OCI-LY7 (cell line): ENCODE measurements around the gene CTU2. TPM values are rescaled to one million over a fixed set of nuclear protein-coding genes. Genes with fewer than 3 reads are reported as not detected.

Experiments
- BruUV-seq: library from RNA; stranded (reverse); fragments of 400-500 nt; replicated peaks from 2 replicates; lab custom pipeline; 2021; lab: Mats Ljungman, UMichigan
- CTCF ChIA-PET: fragments of 300-600 bp; sonication (Branson Sonifier 250); formaldehyde crosslinking; loops from one replicate; lab custom pipeline; 2022; ENCODE audit warnings: antibody characterized with exemption; ENCODE audit not compliant: unreplicated experiment; lab: Charles Lee
- POLR2A ChIA-PET: fragments of 300-600 bp; sonication (Branson Sonifier 250); formaldehyde crosslinking; loops from one replicate; lab custom pipeline; 2022; ENCODE audit warnings: antibody characterized with exemption; lab: Charles Lee
- DNase-seq: peaks from one replicate; pipeline ENCODE4 v3.0.0-alpha.2; 2015; ENCODE audit warnings: low spot score
- H2AFZ ChIP-seq: fragments of 200-600 bp; sonication (generic), shearing (Covaris generic); 2 replicates; pipeline ENCODE4 v1.6.1; 2014; ENCODE audit warnings: mild to moderate bottlenecking, antibody characterized with exemption, low read length, moderate library complexity
- H3K27ac ChIP-seq: fragments of 200-600 bp; sonication (generic); 2 replicates; pipeline ENCODE4 v1.5.1; 2014; ENCODE audit warnings: mixed run types, low read depth, mild to moderate bottlenecking, moderate library complexity, low read length, inconsistent platforms; ENCODE audit not compliant: poor library complexity, severe bottlenecking
- H3K36me3 ChIP-seq: fragments of 200-600 bp; sonication (generic); 2 replicates; pipeline ENCODE4 v1.6.1; 2014; ENCODE audit warnings: mild to moderate bottlenecking, antibody characterized with exemption, low read length, moderate library complexity, mixed read lengths; ENCODE audit not compliant: insufficient read depth
- H3K4me1 ChIP-seq: fragments of 200-600 bp; sonication (generic); 2 replicates; pipeline ENCODE4 v1.5.1; 2014; ENCODE audit warnings: mild to moderate bottlenecking, low read length; ENCODE audit not compliant: insufficient read depth, poor library complexity, severe bottlenecking
- H3K4me2 ChIP-seq: fragments of 200-600 bp; sonication (generic); 2 replicates; pipeline ENCODE4 v1.6.1; 2014; ENCODE audit warnings: mild to moderate bottlenecking, low read length
- H3K4me3 ChIP-seq: fragments of 200-600 bp; sonication (generic); 2 replicates; pipeline ENCODE4 v1.5.1; 2014; ENCODE audit warnings: mild to moderate bottlenecking, low read depth, low read length; ENCODE audit not compliant: poor library complexity, severe bottlenecking
- H3K79me2 ChIP-seq: fragments of 200-600 bp; sonication (generic); 2 replicates; pipeline ENCODE4 v1.6.1; 2016; ENCODE audit warnings: low read depth, mild to moderate bottlenecking, low read length, moderate library complexity, mixed read lengths; ENCODE audit not compliant: insufficient read depth
- H3K9me2 ChIP-seq: fragments of 200-600 bp; sonication (generic); 2 replicates; pipeline ENCODE4 v1.6.1; 2016; ENCODE audit warnings: mild to moderate bottlenecking, low read length, mixed read lengths; ENCODE audit not compliant: insufficient read depth
- H3K9me3 ChIP-seq: fragments of 200-600 bp; sonication (generic); 2 replicates; pipeline ENCODE4 v1.6.1; 2014; ENCODE audit warnings: mild to moderate bottlenecking, mixed run types, low read length, mixed read lengths
- H4K20me1 ChIP-seq: fragments of 200-600 bp; sonication (generic); 2 replicates; pipeline ENCODE4 v1.6.1; 2014; ENCODE audit warnings: mild to moderate bottlenecking, antibody characterized with exemption, low read length, moderate library complexity, mixed read lengths; ENCODE audit not compliant: insufficient read depth
- CTCF ChIP-seq: fragments of 200-600 bp; sonication (generic); conservative IDR thresholded peaks from 2 replicates; pipeline ENCODE4 v1.5.1; 2014; ENCODE audit warnings: mild to moderate bottlenecking, antibody characterized with exemption, low read length, moderate library complexity, mixed read lengths
- EZH2phosphoT487 ChIP-seq: fragments of 200-600 bp; sonication (generic); IDR thresholded peaks from 2 replicates; pipeline ENCODE4 v1.6.1; 2018; ENCODE audit warnings: low read depth, borderline replicate concordance, mild to moderate bottlenecking, mixed run types, antibody characterized with exemption, low read length, moderate library complexity, mixed read lengths
- intact Hi-C: fragments of 100-400 bp; cut with micrococcal nuclease; formaldehyde crosslinking; loops from one replicate; pipeline ENCODE4 v1.10.0; 2022; ENCODE audit not compliant: unreplicated experiment
- total RNA-seq, 2 experiments: library from RNA; depleted of rRNA in 1 of 2; stranded (reverse); fragments of >200 nt in 1 of 2; shearing (Covaris generic) in 1 of 2; gene quantifications; 2 replicates each; pipeline ENCODE4 v1.2.3, GENCODE V29; 2014 to 2022

CTU2 gene
- total RNA-seq, 2 experiments from 2014 or later = 21.9 to 24.4 TPM

- H3K4me2 ChIP-seq = no peak overlapping the region
- no peaks in the 10 kb centered on the region for H3K9me2 ChIP-seq
- CTCF ChIA-PET = no interaction called here
- no TSS peak for BruUV-seq
- no peaks in the 10 kb centered on the region for H3K79me2 ChIP-seq
- H3K36me3 ChIP-seq = peaks cover 63% of the 10 kb centered on the region
- intact Hi-C loops = no loop called here
- TF ChIP-seq CTCF (no peak), EZH2phosphoT487 (no peak)
- no peak overlapping the region for H2AFZ ChIP-seq
- POLR2A ChIA-PET = no interaction called here
- H4K20me1 ChIP-seq = no peaks in the 10 kb centered on the region
- no peaks in the 10 kb centered on the region for H3K4me1 ChIP-seq
- DNase-seq = no peak
- H3K4me3 ChIP-seq = no peak overlapping the region
- no peak overlapping the region for H3K27ac ChIP-seq
- H3K9me3 ChIP-seq = no peaks in the 10 kb centered on the region
These were observed 18.7 kb downstream of the CTU2 start for GRCh38 chr16:88724855-88725555.

GRCh38 chr16:88725609-88726407 lies 19.5 kb downstream of the CTU2 start:
- Histone ChIP-seq H3K27ac (no peak overlapping the region), H3K4me1 (no peaks in the 10 kb centered on the region), H4K20me1 (no peaks in the 10 kb centered on the region), H3K9me2 (no peaks in the 10 kb centered on the region), H3K36me3 (peaks cover 59% of the 10 kb centered on the region), H3K79me2 (no peaks in the 10 kb centered on the region), H3K4me3 (no peak overlapping the region), H3K4me2 (no peak overlapping the region), H2AFZ (no peak overlapping the region), H3K9me3 (no peaks in the 10 kb centered on the region)
- ChIA-PET CTCF (no interaction called here), POLR2A (no interaction called here)
- DNase-seq = no peak
- BruUV-seq = no TSS peak
- intact Hi-C loops = no loop called here
- TF ChIP-seq EZH2phosphoT487 = no peak
- TF ChIP-seq CTCF = no peak

- POLR2A ChIA-PET = no interaction called here
- Histone ChIP-seq H3K27ac (no peak overlapping the region), H3K4me1 (no peaks in the 10 kb centered on the region), H3K9me3 (no peaks in the 10 kb centered on the region), H4K20me1 (no peaks in the 10 kb centered on the region), H3K9me2 (no peaks in the 10 kb centered on the region), H3K36me3 (peaks cover 58% of the 10 kb centered on the region), H3K79me2 (no peaks in the 10 kb centered on the region), H3K4me2 (no peak overlapping the region), H2AFZ (no peak overlapping the region), H3K4me3 (no peak overlapping the region)
- no peak for DNase-seq
- intact Hi-C loops = no loop called here
- TF ChIP-seq CTCF (no peak), EZH2phosphoT487 (no peak)
- BruUV-seq = no TSS peak
- CTCF ChIA-PET = no interaction called here
These were observed 20.1 kb downstream of the CTU2 start for GRCh38 chr16:88726408-88726749.
